Activated CD4-positive, CD25-positive, alpha-beta regulatory T cell (primary cell): ENCODE results near the gene ORC3.
"Not testable (repeated sequence)": the region's sequence is repeated elsewhere in the genome, so short reads cannot be mapped to it uniquely, and the experiment has no call there.

Experiments used
- DNase-seq, 4 experiments: peaks; one replicate each; lab custom pipeline; 2025; lab: John Stamatoyannopoulos, UW

The ORC3 gene

DNA sequence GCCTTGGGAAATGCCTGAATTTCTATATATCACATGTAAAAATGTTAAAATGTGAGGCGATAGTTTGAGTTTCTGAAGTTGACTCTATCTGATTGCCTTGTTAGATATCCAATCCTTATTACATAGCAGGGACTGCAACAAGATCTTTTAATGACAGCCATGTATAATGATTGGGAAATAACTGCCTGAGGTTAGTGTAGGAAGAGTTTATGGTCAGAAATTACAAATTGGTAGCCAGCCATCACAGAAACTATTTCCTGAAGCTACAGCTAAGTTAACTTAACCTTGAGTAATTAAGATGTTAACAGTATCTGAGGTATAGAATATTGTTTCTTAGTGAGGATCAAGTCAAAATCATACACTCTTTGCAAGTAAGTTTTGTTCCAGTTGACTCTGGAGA, 71.1 kb downstream of the ORC3 start:
- DNase-seq = no peak

GRCh38 chr6:87661503-87661902, 71.6 kb downstream of the ORC3 start:
- DNase-seq = no peak

GRCh38 chr6:87663434-87663833, 73.5 kb downstream of the ORC3 start:
- no peak for DNase-seq

DNA sequence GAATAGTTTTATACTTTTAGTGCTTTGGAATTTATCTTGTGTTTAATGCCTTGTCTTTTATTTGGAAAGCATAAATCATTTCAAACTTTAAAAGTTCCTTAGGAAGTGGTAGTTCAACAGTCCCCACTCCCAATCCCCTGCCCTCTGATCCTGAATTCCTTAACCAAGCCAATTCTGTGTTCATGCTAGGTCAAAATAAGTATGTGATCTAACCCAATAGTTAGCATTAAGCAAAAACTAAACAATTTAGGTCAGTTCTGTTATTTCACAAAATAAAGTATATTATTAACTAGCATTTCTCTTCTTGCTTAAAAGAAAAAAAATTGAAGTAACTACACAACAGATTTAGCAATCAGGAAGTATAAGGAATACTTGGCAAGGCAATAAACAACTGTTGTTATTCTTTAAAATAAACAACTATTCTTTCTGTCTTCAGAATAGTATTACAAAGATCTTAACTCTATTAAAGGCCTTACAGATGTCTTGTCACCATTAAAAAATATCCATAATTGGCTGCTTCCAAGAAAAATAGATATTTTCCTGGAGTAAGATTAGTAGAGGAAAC, 75.1 kb downstream of the ORC3 start:
- no peak for DNase-seq

DNA sequence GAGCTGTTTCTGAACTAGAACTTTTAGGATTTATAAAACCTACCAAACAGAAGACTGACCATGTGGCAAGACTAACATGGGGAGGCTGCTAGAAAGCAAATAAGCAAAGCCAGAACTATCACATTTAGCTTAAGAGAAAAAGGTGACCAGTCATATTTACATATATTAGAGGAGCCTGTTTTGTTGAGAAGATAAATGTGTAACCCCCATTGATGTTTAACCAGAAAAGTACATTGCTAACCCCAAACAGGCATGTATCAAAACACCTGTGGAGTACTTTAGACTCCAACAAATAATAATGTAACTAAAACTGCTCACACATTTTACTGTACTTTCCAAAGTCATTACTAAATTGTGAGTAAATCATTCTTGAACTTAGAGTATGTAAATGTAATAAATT, 77.1 kb downstream of the ORC3 start:
- no peak for DNase-seq

- no peak for DNase-seq
Measured at GRCh38 chr6:87668013-87668412, 78.1 kb downstream of the ORC3 start.

DNA sequence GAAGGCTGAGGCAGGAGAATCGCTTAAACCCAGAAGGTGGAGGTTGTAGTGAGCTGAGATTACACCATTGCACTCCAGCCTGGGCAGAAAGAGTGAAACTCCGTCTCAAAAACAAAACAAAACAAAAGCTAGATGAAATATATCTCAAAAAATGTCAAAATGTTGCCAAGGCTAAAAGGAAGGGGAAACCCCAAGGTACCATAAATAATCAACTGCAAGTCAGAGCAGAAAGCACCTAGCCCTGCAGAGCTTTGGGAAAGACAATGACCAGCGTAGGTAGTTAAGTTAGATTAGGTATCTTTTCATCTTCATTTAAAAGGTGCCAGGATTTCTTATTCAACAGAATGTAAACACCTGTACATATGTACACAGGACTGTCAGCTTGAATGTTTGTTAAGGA, 79.1 kb downstream of the ORC3 start:
- no peak for DNase-seq

DNA sequence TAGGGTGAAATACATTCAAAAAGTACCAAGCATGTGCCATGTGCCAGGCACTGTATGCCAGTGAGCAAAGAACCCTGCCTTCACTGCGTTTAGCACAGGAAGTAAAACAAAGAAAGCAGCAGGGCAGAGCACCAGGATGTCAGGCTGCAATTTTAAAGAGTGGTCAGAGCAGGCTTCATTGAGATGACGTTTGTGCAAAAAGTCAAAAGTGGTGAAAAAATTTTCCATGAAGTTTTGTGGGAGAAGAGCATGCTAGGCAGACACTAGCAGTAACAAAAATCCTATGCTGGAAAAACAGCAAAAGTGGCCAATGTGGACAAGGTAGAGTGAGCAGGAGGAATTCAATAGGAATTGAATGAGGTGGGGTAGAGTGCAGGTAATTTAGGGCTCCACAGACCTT, 80.8 kb downstream of the ORC3 start:
- DNase-seq = no peak

GRCh38 chr6:87671555-87672029, 81.7 kb downstream of the ORC3 start:
- DNase-seq = no peak

DNA sequence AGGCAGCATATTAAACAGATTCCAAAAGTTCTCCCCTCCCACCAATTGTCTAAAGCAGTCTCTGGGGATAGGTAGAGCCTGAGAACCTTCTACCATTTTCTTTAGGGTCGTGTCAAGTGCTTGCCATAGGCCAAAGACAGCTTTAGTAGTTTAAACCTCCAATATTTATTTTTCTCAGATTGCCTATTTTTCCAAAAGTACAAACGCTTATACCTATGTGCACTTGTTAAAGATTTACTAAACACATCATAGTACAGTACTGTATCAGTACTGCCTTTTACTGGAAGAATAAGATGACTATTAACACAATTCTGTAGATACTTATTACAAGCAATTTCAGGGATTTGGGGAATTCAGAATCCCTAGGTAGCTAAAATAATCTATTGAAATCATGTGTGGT, 82.7 kb downstream of the ORC3 start:
- no peak for DNase-seq

DNA sequence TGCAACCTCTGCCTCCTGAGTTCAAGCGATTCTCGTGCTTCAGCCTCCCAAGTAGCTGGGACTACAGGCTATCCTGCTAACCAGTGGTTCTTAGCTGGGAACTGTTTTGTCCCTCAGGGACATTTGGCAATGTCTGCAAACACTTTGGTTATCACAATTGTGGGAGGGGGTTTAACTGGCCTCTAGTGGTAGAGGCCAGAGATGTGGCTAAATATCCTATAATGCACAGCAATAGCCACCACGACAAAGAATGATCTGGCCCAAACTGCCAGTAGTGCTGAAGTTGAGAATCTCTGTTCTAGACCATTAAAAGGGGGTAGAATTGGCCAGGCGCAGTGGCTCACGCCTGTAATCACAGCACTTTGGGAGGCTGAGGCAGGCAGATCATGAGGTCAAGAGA, 83.3 kb downstream of the ORC3 start:
- DNase-seq = no peak

DNA sequence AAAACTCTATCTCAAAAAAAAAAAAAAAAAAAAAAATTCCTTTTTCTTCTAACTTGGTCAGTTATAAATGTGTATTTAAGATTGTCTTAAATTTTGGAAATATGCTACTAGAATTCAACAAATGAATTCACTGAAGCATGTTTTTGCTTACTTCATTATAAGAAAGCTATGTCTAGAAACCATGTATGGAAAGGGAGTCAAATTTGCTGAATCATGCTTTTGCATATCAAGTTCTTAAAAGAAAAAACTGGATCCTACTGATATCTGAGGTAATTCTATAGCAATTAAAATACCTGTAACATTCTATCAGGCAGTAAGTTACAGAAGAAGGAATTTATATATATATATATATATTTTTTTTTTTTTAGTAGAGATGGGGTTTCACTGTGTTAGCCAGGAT, 84.4 kb downstream of the ORC3 start:
- no peak for DNase-seq

- no peak for DNase-seq
Measured at GRCh38 chr6:87675004-87675681, 85.2 kb downstream of the ORC3 start.

DNA sequence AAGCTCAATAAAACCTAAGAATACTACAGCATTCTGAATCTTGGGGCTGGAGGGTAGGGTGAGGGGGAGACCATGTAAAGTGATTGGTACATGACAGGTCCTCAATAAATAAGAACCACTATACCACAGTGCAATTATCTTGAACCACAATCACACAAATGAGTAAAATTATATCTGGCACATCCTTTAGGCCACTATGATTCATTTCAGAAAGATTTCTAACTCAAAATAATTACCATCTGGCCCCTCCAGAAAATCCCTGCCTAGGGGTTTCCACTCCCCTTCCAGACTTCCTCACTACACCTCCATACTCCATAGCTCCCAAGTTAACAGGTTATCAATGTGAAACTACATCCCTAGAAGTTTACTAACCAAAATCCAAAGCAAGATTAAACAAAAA, 92.4 kb downstream of the ORC3 start:
- no peak for DNase-seq

GRCh38 chr6:87683890-87684289, 94.0 kb downstream of the ORC3 start:
- no peak for DNase-seq

DNA sequence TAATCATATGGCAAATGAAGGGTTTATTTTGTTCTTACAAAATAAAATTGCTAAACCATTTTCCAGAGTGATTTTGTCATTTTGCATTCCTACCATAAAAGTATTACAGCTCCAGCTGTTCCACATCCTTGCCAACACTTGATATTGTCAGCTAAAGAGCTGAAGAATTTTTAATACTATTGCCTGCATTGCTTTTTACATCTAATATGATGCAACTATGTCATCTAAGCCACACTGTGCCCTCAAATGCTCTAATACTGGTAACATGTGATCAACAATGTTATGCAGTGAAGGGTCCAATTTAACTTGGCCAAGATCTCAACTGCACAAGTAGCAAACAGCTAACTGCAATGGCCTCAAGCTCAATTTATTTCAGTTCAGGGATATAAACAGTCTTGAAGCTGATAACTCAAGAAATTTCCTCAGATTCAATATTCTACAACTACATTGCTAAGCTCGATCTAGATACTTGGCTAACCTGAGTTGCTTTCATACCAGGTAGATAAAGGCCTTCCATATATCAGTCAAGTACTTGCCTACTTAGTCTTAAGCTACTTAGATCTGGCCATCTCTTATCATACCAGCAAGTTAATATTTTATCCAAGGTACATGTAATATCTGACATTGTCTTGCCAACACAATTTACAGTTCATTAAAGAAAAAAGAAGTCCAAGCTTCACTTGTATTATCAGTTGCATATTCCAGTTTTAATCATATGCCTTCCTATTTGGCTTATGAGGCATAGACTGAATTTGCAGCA, 95.1 kb downstream of the ORC3 start:
- no peak for DNase-seq

- not testable (repeated sequence) for DNase-seq
Measured at GRCh38 chr6:87686636-87687205, 96.8 kb downstream of the ORC3 start.

DNA sequence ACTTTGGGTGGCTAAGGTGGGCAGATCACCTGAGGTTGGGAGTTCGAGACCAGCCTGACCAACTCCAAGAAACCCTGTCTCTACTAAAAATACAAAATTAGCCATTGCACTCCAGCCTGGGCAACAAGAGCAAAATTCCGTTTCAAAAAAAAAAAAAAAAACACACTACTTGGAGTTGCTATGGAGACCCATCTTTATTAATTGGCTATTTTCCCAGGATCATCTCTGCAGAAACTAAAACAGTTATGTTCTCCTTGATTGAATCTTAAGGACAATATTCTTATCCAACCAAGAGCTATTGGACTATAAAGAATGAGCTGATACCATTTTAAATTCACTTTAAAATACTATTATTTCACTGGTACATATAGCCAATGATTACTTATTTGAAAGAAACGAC, 97.4 kb downstream of the ORC3 start:
- DNase-seq = no peak

- DNase-seq = not testable (repeated sequence)
Measured at GRCh38 chr6:87687893-87688292, 98.0 kb downstream of the ORC3 start.

DNA sequence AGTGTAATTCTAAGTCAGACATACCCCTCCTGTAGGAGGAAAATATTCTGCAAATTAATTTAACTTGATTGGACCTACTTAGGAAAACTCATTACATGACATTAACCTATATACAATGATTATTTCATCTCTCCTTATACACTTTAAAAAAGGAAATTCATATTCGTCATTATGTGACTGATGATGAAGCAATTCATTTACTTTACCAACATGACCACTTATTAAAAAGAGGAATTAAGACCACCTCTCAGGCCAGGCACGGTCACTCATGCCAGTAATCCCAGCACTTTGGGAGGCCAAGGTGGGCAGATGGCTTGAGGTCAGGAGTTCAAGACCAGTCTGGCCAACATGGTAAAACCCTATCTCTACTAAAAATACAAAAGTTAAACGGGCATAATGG, 100.5 kb downstream of the ORC3 start:
- no peak for DNase-seq

- DNase-seq = no peak
Measured at GRCh38 chr6:87692086-87692485, 102.2 kb downstream of the ORC3 start.

DNA sequence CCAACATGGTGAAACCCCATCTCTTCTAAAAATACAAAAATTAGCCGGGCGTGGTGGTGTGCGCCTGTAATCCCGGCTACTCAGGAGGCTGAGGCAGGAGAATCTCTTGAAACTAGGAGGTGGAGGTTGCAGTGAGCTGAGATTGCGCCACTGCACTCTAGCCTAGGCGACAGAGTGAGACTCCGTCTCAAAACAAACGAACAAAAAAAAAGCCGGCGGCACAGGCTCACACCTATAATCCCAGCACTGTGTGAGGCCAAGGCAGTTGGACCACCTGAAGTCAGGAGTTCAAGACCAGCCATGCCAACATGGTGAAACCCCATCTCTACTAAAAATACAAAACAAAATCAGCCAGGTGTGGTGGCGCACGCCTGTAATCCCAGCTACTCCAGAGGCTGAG, 106.9 kb downstream of the ORC3 start:
- DNase-seq = not testable (repeated sequence)
